T-helper 17 cell (primary cell): ENCODE measurements around the gene GSDME. TPM values are rescaled to one million over a fixed set of nuclear protein-coding genes. Genes with fewer than 3 reads are reported as not detected.

ENCODE experiments used
- ATAC-seq: fragments of 150-1000 bp; cut with Tn5 transposase; 2 replicates; pipeline ENCODE4 v1.10.0; 2021; ENCODE audit warnings: mild to moderate bottlenecking, moderate library complexity
- DNase-seq, 3 donors: peaks; one replicate each; pipeline versions ENCODE4 v3.0.0 to v3.0.0-alpha.2; 2020 to 2021
- H3K9me3 ChIP-seq: one replicate; pipeline ENCODE4 v1.7.0; 2013; ENCODE audit warnings: low read length, mild to moderate bottlenecking; ENCODE audit not compliant: control insufficient read depth, poor library complexity, severe bottlenecking
- H3K27ac Mint-ChIP-seq: one replicate; pipeline ENCODE4 v1.8.0; 2022; ENCODE audit warnings: mild to moderate bottlenecking, moderate library complexity, mixed read lengths
- H3K27me3 Mint-ChIP-seq: one replicate; pipeline ENCODE4 v1.8.0; 2022; ENCODE audit warnings: mixed read lengths
- H3K36me3 Mint-ChIP-seq: one replicate; pipeline ENCODE4 v1.8.0; 2022; ENCODE audit warnings: low read depth, mixed read lengths
- H3K4me1 Mint-ChIP-seq: one replicate; pipeline ENCODE4 v1.8.0; 2022; ENCODE audit warnings: mild to moderate bottlenecking, mixed read lengths
- H3K4me3 Mint-ChIP-seq: one replicate; pipeline ENCODE4 v1.8.0; 2022; ENCODE audit warnings: mild to moderate bottlenecking, moderate library complexity, mixed read lengths
- total RNA-seq, 4 donors: library from RNA in 2 of 4; stranded (reverse) in 2 of 4; gene quantifications; one replicate each; pipeline ENCODE4 v1.2.3 and lab custom pipeline; 2022 to 2026

Gene GSDME
- total RNA-seq, 2 donors from 2014 or later = 0.75 TPM; not detected in 1

DNA sequence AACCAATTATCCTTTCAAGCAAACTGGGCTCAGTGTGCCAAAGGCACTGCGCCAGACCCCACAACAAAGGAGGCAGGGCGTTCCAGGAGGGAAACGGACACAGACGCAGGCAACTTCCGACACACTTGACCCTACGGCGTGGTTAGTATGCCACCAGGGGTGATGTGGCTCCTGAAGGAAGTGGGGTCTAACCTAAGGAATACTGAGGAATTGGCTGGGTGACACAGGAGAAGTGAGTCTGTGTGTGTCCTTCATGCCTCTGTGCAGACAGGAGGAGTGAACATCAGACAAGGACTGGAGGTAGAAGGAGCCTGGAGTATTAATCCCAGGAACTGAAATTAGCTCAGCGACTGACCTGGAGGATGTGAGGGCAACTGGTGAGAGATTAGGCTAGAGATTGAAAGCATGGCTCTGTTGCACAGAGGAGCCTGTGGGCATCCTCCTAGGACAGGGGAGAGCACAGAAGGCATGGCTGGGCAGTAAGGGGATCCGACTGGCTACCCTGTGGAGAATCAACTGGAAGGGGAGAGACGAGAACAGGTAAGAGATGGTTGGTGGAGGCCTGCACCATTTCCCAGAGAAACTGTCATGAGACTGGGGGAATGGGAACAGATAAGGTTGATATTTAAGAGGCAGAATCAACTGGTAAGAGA lies 27.8 kb downstream of the GSDME start:
- Mint-ChIP-seq H3K4me3 (no peak overlapping the region), H3K4me1 (peaks cover 19% of the 10 kb centered on the region), H3K27me3 (peaks cover 35% of the 10 kb centered on the region), H3K36me3 (peaks cover 3% of the 10 kb centered on the region), H3K27ac (peak overlapping the region; percentile 60)
- H3K9me3 ChIP-seq = no peaks in the 10 kb centered on the region
- DNase-seq (no peak), ATAC-seq (no peak)

DNA sequence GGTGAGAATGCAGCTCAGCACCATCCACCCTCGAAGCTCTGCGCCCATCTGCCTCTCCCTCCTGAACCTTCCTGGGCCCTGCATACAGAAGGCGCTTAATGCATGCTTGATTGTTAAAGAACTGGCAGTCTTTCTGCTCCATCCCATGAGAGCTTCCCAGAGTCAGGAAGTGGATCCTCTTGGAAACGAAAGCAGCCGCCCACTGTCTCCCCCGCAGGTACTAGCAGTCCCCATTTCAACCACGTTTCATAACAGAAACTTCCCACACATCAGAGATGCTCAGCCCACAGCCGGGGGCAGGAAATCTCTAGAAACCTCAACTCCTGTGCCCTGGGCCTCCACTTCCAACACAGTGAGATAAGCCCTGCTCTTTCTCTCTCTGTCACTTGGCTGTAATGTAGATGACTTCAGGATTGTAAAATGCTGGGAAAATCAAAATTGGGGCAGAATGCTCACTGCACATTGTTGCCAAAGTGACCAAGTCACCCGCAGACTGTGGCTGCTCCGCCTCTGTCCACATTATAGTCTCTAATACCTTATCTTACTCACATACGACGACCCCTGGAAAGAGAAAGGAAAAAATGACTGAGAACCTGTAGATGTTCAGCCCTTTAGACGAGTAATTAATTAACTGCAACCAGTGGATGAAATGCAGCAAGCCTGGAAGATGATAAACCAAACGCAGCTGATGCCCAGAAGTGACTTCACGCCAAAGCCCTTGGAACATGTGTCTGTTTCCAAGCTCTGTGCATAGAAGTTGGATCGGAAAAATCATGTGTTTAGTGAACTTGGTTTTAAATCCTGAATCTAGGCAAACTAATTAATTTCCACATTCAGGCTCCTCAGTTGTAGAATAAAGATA lies 28.5 kb downstream of the GSDME start:
- DNase-seq = no peak

DNA sequence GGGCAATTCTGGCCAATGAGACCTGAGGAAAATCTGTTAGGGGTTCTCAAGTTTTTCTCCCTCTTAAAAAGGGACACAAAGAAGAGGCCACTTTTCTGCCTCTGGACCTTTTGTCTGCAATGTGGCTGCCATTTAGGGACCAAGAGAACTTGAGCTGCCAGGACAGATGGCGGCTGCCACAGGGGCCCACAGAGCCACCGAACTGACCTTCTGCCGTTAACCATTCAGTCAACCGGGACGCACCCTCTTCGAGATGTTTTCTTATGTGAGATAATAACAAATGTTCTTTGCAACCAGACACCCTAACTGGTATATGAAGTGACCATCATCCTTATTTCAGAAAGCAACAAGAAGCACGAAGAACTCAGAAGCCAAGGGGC lies 29.2 kb downstream of the GSDME start:
- Mint-ChIP-seq H3K27me3 (peaks cover 35% of the 10 kb centered on the region), H3K4me1 (peaks cover 19% of the 10 kb centered on the region), H3K36me3 (peaks cover 3% of the 10 kb centered on the region), H3K4me3 (peak overlapping the region; percentile 25), H3K27ac (no peak overlapping the region)
- no peak for ATAC-seq
- DNase-seq = no peak
- no peaks in the 10 kb centered on the region for H3K9me3 ChIP-seq

More for the DNA sequence above, 28.5 kb downstream of the GSDME start:
- peaks cover 19% of the 10 kb centered on the region for H3K4me1 Mint-ChIP-seq
- peaks cover 3% of the 10 kb centered on the region for H3K36me3 Mint-ChIP-seq
- ATAC-seq = peak; percentile 54
- H3K27me3 Mint-ChIP-seq = peaks cover 35% of the 10 kb centered on the region
- H3K4me3 Mint-ChIP-seq = peak overlapping the region; percentile 25
- H3K9me3 ChIP-seq = no peaks in the 10 kb centered on the region
- H3K27ac Mint-ChIP-seq = peak overlapping the region; percentile 60

- DNase-seq = no peak
- Mint-ChIP-seq H3K4me3 (no peak overlapping the region), H3K4me1 (peaks cover 19% of the 10 kb centered on the region), H3K36me3 (peaks cover 3% of the 10 kb centered on the region), H3K27me3 (peaks cover 38% of the 10 kb centered on the region), H3K27ac (no peak overlapping the region)
- ATAC-seq = no peak
- H3K9me3 ChIP-seq = no peaks in the 10 kb centered on the region
Measured at GRCh38 chr7:24727154-24728120, 29.8 kb downstream of the GSDME start.

GRCh38 chr7:24725554-24726241 lies 31.6 kb downstream of the GSDME start:
- no peak for ATAC-seq
- Mint-ChIP-seq H3K27me3 (peaks cover 41% of the 10 kb centered on the region), H3K4me3 (no peak overlapping the region), H3K27ac (no peak overlapping the region), H3K36me3 (peaks cover 5% of the 10 kb centered on the region), H3K4me1 (peaks cover 19% of the 10 kb centered on the region)
- H3K9me3 ChIP-seq = no peaks in the 10 kb centered on the region
- DNase-seq = no peak

DNA sequence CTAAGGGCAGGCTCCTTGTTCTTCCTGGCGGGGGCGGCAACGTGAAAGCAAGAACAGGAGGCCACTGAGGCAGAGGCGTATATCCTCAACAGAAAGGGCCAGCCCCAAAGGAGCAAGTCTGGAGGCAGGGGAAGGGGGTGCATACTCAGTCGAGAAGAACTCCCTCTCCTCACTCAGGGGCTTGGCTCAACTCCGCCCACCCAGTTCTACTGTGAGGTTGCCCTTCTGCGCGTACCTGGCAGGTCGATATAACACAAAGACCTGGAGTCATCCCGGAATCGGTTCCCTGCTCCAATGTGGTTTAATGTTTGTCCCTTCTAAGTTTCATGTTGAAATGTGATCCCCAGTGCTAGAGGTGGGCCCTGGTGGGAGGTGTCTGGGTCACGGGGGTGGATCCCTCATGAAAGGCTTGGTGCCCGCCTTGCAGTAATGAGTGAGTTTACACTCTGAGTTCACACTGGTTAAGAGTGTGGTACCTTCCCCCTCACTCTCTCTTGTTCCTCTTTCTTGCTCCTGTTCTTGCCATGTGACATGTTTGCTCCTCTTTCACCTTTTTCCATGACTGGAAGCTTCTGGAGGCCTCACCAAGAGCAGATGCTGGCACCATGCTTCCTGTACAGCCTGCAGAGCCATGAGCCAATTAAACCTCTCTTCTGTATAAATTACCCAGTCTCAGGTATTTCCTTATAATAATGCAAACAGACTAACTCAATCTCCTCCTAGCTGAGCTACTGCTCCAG lies 32.6 kb downstream of the GSDME start:
- peaks cover 4% of the 10 kb centered on the region for H3K36me3 Mint-ChIP-seq
- ATAC-seq (no peak), DNase-seq (no peak)
- H3K27ac Mint-ChIP-seq = no peak overlapping the region
- no peaks in the 10 kb centered on the region for H3K9me3 ChIP-seq
- peaks cover 41% of the 10 kb centered on the region for H3K27me3 Mint-ChIP-seq
- no peak overlapping the region for H3K4me3 Mint-ChIP-seq
- H3K4me1 Mint-ChIP-seq = peaks cover 17% of the 10 kb centered on the region

DNA sequence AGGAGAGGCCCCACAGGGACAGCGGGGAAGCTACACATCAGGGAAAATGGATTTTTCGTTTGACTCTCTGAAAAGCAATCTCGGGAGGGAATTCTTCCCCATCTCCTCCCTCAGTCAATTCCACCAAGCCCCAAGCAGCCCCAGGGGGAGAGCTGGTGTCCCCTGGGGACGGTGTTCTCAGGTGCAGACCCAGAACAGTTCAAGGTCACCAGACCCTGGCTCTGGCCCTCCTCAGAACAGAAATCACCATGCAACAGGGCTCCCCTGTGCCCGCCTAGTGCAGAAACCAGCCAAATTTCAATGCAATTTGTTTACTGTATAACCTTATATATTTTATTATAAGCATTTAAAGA lies 34.1 kb downstream of the GSDME start:
- ATAC-seq (no peak), DNase-seq (no peak)
- H3K4me3 Mint-ChIP-seq = no peak overlapping the region
- peaks cover 5% of the 10 kb centered on the region for H3K4me1 Mint-ChIP-seq
- H3K9me3 ChIP-seq = no peaks in the 10 kb centered on the region
- peaks cover 3% of the 10 kb centered on the region for H3K36me3 Mint-ChIP-seq
- no peak overlapping the region for H3K27ac Mint-ChIP-seq
- peaks cover 31% of the 10 kb centered on the region for H3K27me3 Mint-ChIP-seq

DNA sequence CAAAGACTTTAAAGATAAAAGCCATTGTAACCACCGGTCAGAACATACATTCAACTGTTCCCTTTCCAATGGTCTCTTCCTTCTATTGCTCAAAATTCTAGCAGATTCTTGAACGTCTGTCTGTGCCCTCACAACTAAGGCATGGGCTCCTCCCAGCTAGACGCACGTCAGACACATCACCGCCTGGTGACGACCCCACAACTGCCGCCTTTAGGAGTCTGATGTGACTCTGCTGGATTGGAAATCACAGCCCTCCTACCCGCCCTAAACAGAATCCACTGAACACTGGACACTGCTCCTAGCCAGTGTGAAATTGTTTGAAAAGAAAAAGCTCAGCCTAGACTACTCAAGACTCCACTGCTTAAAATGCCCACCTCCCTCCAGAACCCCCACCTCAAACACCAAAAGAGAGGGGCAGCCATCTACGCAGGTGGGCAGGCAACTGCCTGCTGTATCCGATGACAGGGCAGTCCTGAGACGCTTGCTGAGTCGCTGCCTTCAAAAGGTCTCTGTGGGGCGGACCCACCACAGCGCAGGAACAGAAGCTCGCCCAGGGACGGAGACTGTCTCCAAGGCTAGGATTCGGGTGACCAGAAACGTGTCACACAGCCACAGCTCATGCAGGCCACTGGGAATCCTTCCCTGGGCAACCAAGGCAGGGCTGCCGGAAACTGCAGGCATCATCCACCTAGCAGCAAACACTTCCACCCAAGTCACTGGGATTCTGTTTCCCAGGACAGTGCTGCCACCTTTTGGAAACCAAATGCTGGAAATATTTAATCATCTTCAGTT lies 34.7 kb downstream of the GSDME start:
- H3K27me3 Mint-ChIP-seq = peaks cover 37% of the 10 kb centered on the region
- H3K4me3 Mint-ChIP-seq = no peak overlapping the region
- no peak for ATAC-seq
- H3K9me3 ChIP-seq = no peaks in the 10 kb centered on the region
- peaks cover 5% of the 10 kb centered on the region for H3K4me1 Mint-ChIP-seq
- no peak for DNase-seq
- H3K27ac Mint-ChIP-seq = no peak overlapping the region
- peaks cover 3% of the 10 kb centered on the region for H3K36me3 Mint-ChIP-seq

DNA sequence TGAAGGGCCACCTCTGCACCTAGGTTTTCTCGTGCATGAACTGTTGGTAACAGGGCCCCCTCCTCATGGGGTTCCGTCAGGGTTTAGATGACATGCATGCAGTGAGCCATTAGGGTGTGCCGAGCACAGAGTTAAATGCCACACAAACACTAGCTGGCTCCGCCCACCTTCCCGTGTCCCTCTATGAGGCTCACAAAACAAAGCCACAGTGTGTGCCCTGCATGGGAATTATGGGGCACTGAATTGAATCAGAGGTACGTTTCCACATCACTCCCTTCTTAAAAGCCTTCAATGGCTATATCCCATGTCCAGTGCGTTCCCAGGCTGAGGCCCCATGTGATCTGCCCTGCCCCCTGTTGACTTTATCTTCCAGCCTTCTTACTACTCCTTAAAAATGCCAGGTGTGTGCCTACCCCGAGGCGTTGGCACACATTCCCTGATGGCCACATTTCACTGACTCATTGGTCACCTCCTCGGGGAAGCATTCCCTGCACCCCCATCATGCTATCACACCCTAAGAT lies 35.7 kb downstream of the GSDME start:
- peaks cover 3% of the 10 kb centered on the region for H3K36me3 Mint-ChIP-seq
- H3K27ac Mint-ChIP-seq = peak overlapping the region; percentile 14
- no peaks in the 10 kb centered on the region for H3K9me3 ChIP-seq
- no peak overlapping the region for H3K4me3 Mint-ChIP-seq
- no peaks in the 10 kb centered on the region for H3K4me1 Mint-ChIP-seq
- H3K27me3 Mint-ChIP-seq = peaks cover 45% of the 10 kb centered on the region
- no peak for ATAC-seq
- no peak for DNase-seq

- peaks cover 6% of the 10 kb centered on the region for H3K4me1 Mint-ChIP-seq
- H3K9me3 ChIP-seq = no peaks in the 10 kb centered on the region
- DNase-seq = no peak
- ATAC-seq = no peak
- H3K27ac Mint-ChIP-seq = no peak overlapping the region
- no peak overlapping the region for H3K4me3 Mint-ChIP-seq
- peaks cover 3% of the 10 kb centered on the region for H3K36me3 Mint-ChIP-seq
- peaks cover 47% of the 10 kb centered on the region for H3K27me3 Mint-ChIP-seq
Measured at GRCh38 chr7:24720283-24720682, 37.0 kb downstream of the GSDME start.

GRCh38 chr7:24718977-24719491 lies 38.2 kb downstream of the GSDME start:
- H3K4me1 Mint-ChIP-seq = peaks cover 10% of the 10 kb centered on the region
- H3K36me3 Mint-ChIP-seq = peaks cover 2% of the 10 kb centered on the region
- H3K9me3 ChIP-seq = no peaks in the 10 kb centered on the region
- DNase-seq = no peak
- peaks cover 55% of the 10 kb centered on the region for H3K27me3 Mint-ChIP-seq
- H3K4me3 Mint-ChIP-seq = no peak overlapping the region
- ATAC-seq = peak; percentile 64
- H3K27ac Mint-ChIP-seq = no peak overlapping the region
